PFSK-1 (cell line): Measurements from ENCODE around the gene SMIM31.

ENCODE experiments used
- FOXP2 ChIP-seq: optimal IDR thresholded peaks from 2 replicates; pipeline ENCODE3; 2011; ENCODE audit warnings: borderline replicate concordance, control low read depth, inconsistent platforms; ENCODE audit not compliant: insufficient read depth; ENCODE audit errors: extremely low read length, extremely low read depth
- POLR2AphosphoS5 ChIP-seq: IDR thresholded peaks from 2 replicates; pipeline ENCODE4 v1.6.1; 2012; ENCODE audit warnings: low read depth, mild to moderate bottlenecking, control low read depth, low read length, moderate library complexity
- REST ChIP-seq, 2 experiments: IDR thresholded peaks; 2 replicates each; pipeline versions ENCODE4 v1.6.1 to v1.8.0; 2011 to 2012; ENCODE audit warnings: low read depth in 2 of 2, low read length in 2 of 2, control low read depth in 1 of 2, inconsistent platforms in 1 of 2, mild to moderate bottlenecking in 1 of 2, moderate library complexity in 1 of 2; ENCODE audit not compliant: insufficient read depth in 1 of 2
- SIN3A ChIP-seq: IDR thresholded peaks from 2 replicates; pipeline ENCODE4 v1.6.1; 2012; ENCODE audit warnings: mild to moderate bottlenecking, low read length, moderate library complexity, borderline replicate concordance; ENCODE audit not compliant: insufficient read depth
- TAF1 ChIP-seq: IDR thresholded peaks from 2 replicates; pipeline ENCODE4 v1.6.1; 2012; ENCODE audit warnings: low read length, control low read depth, borderline replicate concordance; ENCODE audit not compliant: insufficient read depth

The SMIM31 gene

GRCh38 chr4:164756686-164757085 lies 2.8 kb downstream of the SMIM31 start:
- no peak for TF ChIP-seq FOXP2
- TF ChIP-seq REST (IDR thresholded peaks at IDR 0.05; ENCODE audit: insufficient read depth in 1 of 2, low read depth in 2 of 2, low read length in 2 of 2): no peak
- no peak for TF ChIP-seq POLR2AphosphoS5
- no peak for TF ChIP-seq SIN3A
- no peak for TF ChIP-seq TAF1

- TF ChIP-seq REST (IDR thresholded peaks at IDR 0.05; ENCODE audit: insufficient read depth in 1 of 2, low read depth in 2 of 2, low read length in 2 of 2) (no peak), TAF1 (no peak), POLR2AphosphoS5 (no peak), FOXP2 (no peak), SIN3A (no peak)
Measured at GRCh38 chr4:164761241-164761640, 7.3 kb downstream of the SMIM31 start.

GRCh38 chr4:164761746-164762275 lies 7.9 kb downstream of the SMIM31 start:
- TF ChIP-seq SIN3A (no peak), POLR2AphosphoS5 (no peak), TAF1 (no peak)

- TF ChIP-seq TAF1 (no peak), REST (IDR thresholded peaks at IDR 0.05; ENCODE audit: insufficient read depth in 1 of 2, low read depth in 2 of 2, low read length in 2 of 2) (no peak), FOXP2 (no peak), SIN3A (no peak), POLR2AphosphoS5 (no peak)
Measured at GRCh38 chr4:164765096-164765495, 11.2 kb downstream of the SMIM31 start.

GRCh38 chr4:164765833-164766232 lies 11.9 kb downstream of the SMIM31 start:
- TF ChIP-seq POLR2AphosphoS5 (no peak), SIN3A (no peak), TAF1 (no peak), FOXP2 (no peak)

- TF ChIP-seq FOXP2 (no peak), REST (IDR thresholded peaks at IDR 0.05; ENCODE audit: insufficient read depth in 1 of 2, low read depth in 2 of 2, low read length in 2 of 2) (no peak), SIN3A (no peak), POLR2AphosphoS5 (no peak), TAF1 (no peak)
Measured at GRCh38 chr4:164768516-164768915, 14.6 kb downstream of the SMIM31 start.
